ENCODE data around the gene COL7A1. TPM values are rescaled to one million over a fixed set of nuclear protein-coding genes. Genes with fewer than 3 reads are reported as not detected.

The COL7A1 gene
- 3.7 TPM for total RNA-seq
- long read RNA-seq, partial matches to known transcripts = 1 of 2 reads
- long read RNA-seq, other reads (novel, unspliced or antisense) = 1 of 2 reads

GRCh38 chr3:48595075-48595525 is at the start of gene COL7A1:
Gene COL7A1, minus strand, starts transcription at chr3:48595329. Its CDS starts 170 bp downstream, at chr3:48595159.
- Histone ChIP-seq H3K36me3 (peaks cover 21% of the 10 kb centered on the region), H3K9me3 (no peaks in the 10 kb centered on the region), H3K27ac (no peak within 1 kb of the TSS), H3K27me3 (peaks cover 13% of the 10 kb centered on the region), H3K4me3 (no peak within 1 kb of the TSS), H3K4me1 (peaks cover 3% of the 10 kb centered on the region)
- ATAC-seq (no peak), DNase-seq (no peak)
- intact Hi-C loops (cut with DNase I) = no loop called here
- no peak for TF ChIP-seq CTCF (IDR thresholded peaks at IDR 0.05)

GRCh38 chr3:48642605-48643004 is 47.5 kb upstream of the COL7A1 start:
- Histone ChIP-seq H3K4me1 (no peaks in the 10 kb centered on the region), H3K27me3 (no peaks in the 10 kb centered on the region), H3K9me3 (no peaks in the 10 kb centered on the region), H3K4me3 (no peak overlapping the region), H3K27ac (no peak overlapping the region), H3K36me3 (no peaks in the 10 kb centered on the region)
- no peak for ATAC-seq
- no peak for DNase-seq
- intact Hi-C loops (cut with DNase I) = no loop called here
- TF ChIP-seq CTCF (IDR thresholded peaks at IDR 0.05) = no peak

- no peak for TF ChIP-seq CTCF (IDR thresholded peaks at IDR 0.05)
These were observed 46.3 kb upstream of the COL7A1 start for GRCh38 chr3:48641396-48641795.

GRCh38 chr3:48639944-48640606 is 44.9 kb upstream of the COL7A1 start:
- no peak for ATAC-seq

More at GRCh38 chr3:48641396-48641795, 46.3 kb upstream of the COL7A1 start:
- intact Hi-C loops (cut with DNase I) = no loop called here
- Histone ChIP-seq H3K27ac (no peak overlapping the region), H3K27me3 (no peaks in the 10 kb centered on the region), H3K36me3 (no peaks in the 10 kb centered on the region), H3K9me3 (no peaks in the 10 kb centered on the region), H3K4me3 (no peak overlapping the region), H3K4me1 (peaks cover 1% of the 10 kb centered on the region)
- ATAC-seq = no peak
- DNase-seq = no peak

GRCh38 chr3:48637305-48637704 is 42.2 kb upstream of the COL7A1 start:
- no peak for DNase-seq
- intact Hi-C loops (cut with DNase I) = no loop called here
- no peak for TF ChIP-seq CTCF (IDR thresholded peaks at IDR 0.05)
- no peak overlapping the region for H3K4me3 ChIP-seq
- no peak overlapping the region for H3K27ac ChIP-seq
- no peaks in the 10 kb centered on the region for H3K36me3 ChIP-seq
- ATAC-seq = no peak
- peaks cover 18% of the 10 kb centered on the region for H3K4me1 ChIP-seq
- H3K9me3 ChIP-seq = no peaks in the 10 kb centered on the region
- H3K27me3 ChIP-seq = no peaks in the 10 kb centered on the region

More at GRCh38 chr3:48639944-48640606, 44.9 kb upstream of the COL7A1 start:
- no peaks in the 10 kb centered on the region for H3K9me3 ChIP-seq
- no peak overlapping the region for H3K4me3 ChIP-seq
- intact Hi-C loops (cut with DNase I) = no loop called here
- no peak for TF ChIP-seq CTCF (IDR thresholded peaks at IDR 0.05)
- H3K4me1 ChIP-seq = peaks cover 8% of the 10 kb centered on the region
- DNase-seq = no peak
- no peaks in the 10 kb centered on the region for H3K27me3 ChIP-seq
- H3K36me3 ChIP-seq = no peaks in the 10 kb centered on the region
- no peak overlapping the region for H3K27ac ChIP-seq
